GM21786 (cell line): Measurements from ENCODE around the gene MAG.

Experiments used
- ATAC-seq: cut with Tn5 transposase; IDR thresholded peaks from one replicate; pipeline ENCODE4 v1.9.1; 2021; ENCODE audit not compliant: unreplicated experiment

Gene MAG

DNA sequence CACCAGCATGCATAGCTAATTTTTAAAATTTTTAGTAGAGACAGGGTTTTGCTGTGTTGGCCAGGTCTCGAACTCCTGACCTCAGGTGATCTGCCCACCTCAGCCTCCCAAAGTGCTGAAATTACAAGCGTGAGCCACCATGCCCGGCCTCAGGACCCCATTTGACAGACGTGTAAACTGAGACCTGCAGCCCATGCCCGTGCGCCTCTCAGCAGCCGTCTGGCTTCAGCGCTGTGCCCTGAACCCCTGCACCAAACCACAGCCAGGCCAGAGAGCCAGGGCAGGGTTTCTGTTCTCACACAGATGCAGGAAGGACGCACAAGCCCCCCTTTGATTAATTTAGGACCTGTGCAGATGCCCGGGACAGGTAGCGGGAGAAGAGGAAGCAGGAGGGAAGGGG, 48.5 kb downstream of the MAG start:
- ATAC-seq, result no peak

DNA sequence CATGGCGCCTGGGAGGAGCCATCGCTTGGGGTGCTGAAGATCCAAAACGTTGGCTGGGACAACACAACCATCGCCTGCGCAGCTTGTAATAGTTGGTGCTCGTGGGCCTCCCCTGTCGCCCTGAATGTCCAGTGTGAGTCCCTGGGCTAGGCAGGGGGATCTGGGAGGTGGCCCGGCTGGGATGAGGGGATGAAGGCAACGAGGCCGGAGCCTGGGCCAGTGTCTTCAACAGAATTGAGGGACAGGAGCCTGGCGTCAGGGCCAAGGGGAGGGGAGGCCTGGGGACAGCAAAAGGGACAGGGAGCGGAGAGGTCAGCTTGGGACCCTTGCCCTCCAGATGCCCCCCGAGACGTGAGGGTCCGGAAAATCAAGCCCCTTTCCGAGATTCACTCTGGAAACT, 49.0 kb downstream of the MAG start:
- no peak for ATAC-seq

DNA sequence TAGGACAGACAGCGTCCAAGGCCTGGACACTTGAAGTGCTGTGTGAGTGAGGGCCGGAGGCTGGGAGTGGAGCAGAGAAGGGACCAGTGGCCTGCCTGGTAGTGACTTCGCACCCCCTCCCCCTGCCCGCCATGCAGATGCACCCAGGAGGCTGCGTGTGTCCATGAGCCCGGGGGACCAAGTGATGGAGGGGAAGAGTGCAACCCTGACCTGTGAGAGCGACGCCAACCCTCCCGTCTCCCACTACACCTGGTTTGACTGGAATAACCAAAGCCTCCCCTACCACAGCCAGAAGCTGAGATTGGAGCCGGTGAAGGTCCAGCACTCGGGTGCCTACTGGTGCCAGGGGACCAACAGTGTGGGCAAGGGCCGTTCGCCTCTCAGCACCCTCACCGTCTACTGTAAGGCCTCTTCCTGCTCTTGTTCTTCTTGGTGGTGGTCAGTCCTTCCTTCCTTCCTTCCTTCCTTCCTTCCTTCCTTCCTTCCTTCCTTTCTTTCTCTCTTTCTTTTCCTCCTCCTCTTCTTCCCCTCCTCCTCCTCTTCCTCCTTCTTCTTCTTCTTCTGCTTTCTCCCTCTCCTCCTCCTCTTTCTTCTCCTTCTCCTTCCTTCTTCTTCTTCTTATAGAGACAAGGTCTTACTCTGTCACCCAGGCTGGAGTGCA, 49.7 kb downstream of the MAG start:
- no peak for ATAC-seq

DNA sequence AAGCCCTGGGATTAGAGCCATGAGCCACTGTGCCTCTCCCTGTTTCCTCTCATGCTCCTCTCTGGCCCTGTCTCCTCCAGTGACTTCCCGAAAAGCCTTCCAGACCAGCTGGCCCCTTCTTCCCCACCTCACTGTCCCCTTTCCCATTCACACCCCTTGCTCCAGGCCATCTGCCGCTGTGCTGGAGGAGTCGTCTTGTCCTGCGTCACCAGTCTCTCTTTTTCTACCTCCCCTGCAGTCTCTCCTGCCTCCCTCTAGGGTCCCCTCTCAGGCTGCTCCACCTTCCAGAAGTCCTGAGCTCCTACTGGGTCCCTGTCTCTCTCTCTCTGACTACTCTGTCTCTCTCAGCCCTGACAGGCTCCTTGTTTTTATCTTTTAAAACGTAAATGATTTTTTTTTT, 50.5 kb downstream of the MAG start:
- no peak for ATAC-seq

DNA sequence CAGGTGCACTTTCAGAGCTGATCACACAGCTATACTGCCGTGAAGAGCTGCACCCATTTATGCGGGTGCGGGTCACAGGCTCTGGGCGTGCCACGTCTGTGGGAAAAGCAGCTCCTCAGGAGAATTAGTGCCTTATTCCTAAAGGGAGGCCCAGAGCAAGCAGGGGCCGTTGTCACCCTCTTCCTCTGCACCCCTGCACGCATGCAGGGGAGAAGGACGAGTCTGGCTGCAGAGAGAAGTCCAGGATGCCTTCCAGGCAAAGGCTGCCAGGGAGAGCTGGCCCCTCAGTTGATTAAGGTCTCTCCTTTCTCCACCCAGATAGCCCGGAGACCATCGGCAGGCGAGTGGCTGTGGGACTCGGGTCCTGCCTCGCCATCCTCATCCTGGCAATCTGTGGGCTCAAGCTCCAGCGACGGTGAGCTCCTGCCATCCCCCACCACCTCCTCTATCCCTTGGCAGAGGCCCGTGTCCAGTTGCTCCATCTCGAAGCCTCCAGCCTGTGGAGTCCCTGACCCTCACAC, 52.6 kb downstream of the MAG start:
- no peak for ATAC-seq

DNA sequence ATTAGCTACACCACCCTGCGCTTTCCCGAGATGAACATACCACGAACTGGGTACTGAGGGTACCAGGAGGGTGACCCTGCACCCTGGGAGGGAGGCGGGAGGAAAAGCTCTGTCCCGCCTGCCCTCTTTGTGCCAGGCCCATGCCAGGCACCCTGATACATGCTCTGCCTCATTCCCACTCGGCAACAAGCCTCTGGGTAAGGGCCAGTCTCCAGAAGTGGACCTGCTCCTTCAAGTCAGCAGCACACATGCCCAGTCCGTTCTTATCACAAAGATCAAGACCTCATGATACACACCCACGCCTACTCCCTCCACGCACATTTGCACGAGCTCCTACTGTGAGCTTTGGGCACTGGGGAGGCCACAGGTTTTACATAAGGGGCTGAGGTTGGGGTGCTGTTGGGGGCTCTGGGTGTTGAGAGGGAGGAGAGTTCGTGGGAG, 53.7 kb downstream of the MAG start:
- ATAC-seq, result no peak

DNA sequence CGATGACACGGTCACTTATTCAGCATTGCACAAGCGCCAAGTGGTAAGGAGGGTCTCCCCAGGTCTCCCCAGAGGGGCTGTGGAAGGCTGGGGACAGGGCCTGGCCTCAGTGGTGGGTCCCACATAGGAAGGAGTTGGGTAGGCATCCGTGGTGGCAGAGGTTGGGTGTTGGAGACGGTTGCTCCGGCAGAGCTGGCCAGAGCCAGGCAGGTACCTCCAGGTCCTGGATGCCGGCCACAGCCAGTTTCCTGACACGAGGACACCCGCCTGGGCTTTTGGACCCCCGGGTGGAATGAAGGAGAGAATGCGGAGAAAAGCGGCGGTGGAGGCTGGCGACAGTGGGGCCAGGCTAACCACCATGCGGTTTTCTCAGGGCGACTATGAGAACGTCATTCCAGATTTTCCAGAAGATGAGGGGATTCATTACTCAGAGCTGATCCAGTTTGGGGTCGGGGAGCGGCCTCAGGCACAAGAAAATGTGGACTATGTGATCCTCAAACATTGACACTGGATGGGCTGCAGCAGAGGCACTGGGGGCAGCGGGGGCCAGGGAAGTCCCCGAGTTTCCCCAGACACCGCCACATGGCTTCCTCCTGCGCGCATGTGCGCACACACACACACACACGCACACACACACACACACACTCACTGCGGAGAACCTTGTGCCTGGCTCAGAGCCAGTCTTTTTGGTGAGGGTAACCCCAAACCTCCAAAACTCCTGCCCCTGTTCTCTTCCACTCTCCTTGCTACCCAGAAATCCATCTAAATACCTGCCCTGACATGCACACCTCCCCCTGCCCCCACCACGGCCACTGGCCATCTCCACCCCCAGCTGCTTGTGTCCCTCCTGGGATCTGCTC, 54.5 kb downstream of the MAG start:
- no peak for ATAC-seq

DNA sequence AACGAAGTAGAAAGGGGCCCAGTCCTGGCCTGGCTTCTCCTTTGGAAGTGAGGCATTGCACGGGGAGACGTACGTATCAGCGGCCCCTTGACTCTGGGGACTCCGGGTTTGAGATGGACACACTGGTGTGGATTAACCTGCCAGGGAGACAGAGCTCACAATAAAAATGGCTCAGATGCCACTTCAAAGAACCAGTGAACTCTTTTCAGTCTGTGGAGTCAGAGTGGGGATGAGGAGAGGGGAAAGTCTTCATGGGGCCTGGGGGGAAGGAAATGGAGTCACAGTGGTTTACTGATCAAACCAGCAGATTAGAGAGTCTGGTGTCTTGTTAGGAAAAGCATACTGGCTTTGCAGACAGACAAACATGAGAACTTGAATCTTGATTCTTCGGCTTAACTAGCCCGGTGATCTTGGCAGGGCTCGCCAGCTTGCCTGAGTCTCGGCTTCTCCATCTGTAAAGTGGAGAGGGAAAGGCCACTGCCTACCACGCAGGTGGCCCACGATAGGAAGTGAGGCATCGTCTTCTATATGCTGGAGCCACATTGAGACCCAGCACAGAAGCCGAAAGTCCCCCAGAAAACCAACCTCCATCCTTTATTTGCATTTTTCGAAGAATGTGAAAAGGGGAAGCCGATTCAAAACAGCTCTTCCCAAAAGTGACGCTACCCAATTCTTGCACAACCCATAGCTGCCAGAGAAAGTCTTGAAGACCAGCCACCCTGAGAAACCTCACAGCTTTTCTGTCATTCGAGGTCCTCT, 55.4 kb downstream of the MAG start, which contains the start of gene FFAR1:
Gene FFAR1, plus strand, starts transcription at position 732 of the 759 bp plus-strand sequence. CDS start 3,650 bp downstream, outside the sequence.
- peak; percentile 57 for ATAC-seq

DNA sequence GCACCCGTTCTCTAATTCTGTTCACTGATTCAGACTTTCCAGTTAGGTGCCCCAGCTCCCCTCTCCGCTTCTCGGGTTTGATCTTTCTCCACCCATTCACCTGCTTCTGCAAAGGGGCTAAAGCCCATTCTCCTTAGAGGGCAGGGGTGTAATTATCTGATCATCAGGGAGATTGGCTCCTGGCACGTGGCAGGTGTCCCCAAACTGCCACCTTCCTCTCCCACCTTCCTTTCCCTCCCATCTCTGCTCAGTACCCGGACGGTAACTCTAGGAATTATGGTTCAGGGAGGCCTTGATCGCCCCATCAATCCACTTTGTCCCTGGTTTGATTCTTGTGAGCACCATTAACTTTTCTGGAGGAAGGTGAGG, 56.0 kb downstream of the MAG start:
- no peak for ATAC-seq

DNA sequence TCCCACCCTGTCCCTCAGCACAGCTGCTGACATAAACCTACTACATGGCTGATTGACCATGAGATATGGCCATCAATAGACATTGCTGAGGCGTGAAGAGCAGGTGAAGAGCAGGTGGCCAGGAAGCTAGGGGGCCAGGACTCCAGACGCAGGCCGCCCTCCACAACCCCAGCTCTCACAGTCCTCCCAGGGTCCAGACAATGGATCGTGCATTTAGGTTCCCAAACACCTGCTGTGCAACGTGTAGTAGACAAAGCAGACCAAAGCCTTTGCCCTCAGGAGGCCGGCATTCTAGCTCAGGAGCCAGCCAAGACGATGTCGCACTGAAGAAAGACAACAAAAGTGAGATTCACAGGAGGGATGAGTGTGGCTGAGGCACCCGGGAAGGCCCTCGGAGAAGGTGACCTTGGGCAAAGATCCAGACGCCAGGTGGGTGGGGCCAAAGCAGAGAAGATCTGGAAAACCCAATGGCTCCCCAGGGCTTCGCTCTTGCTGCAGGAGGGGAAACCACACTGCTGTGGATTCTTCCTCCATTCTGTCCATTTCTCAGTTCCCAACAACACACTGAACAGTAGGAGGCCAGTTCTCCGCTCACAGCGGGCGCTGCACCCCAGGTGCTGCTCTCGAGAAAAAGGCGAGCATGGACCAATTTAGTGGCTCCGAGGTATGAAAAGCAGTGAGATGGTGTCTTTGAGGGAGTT, 57.1 kb downstream of the MAG start:
- no peak for ATAC-seq

DNA sequence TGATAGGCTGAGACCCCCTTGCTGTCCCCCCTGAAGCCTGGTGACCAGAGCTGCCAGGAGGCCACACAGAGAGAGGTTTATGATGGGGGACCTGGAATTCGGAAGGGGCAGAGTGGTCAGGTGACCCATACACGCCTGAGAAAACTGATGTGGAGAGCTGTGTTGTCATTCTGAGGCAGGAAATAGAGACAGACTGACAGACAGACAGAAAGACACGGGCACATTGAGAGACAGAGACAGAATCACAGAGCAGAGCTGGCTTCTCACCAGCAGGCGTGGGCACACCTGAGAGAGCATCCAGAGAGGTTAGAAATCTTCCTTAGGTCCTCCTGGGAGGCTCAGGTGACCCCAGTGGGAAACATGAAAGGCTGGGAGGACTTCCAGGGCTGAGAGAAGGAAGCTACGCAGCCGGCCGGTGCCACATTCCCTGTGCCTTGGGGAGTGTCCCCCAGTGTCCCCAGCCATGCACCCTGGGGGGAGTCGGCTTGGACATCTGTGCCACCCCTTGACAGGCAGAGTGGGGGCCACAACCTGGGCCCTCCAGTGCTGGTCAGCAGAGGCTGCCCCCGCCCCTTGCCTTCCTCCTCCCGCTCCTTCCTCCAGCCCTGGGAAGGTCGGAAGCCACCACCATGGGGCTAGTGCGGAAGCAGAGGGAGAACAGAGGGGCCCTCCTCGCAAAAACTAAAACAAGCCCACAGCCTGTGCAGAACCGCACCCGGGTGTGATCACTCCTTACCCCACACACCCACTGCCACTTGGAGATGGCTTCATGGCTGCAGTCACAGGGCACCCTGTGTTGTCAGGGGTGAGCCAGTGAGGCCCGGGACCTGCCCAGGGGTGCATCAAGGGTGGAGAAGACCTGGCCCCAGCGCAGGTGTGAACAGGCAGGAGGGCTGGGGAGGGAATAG, 57.9 kb downstream of the MAG start:
- no peak for ATAC-seq

DNA sequence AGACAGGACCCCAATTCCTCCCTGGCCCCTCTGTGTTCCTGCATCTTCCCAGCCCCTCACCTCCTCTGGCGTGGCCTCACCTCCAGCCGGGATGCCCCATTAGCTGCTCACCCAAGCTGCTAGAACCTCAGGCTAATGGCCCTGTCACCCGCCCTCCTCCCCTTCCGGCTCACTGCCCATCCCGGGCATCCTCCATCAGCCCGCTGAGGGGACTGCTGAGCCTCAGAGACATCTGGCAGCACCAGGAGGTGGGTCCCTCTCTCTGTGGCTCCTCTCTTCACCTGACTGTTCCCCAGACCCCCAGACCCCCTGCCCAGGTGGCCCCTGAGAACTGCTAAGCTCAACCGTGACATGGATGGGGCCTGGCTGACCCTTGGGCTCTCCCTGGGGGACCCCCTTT, 58.6 kb downstream of the MAG start:
- no peak for ATAC-seq

DNA sequence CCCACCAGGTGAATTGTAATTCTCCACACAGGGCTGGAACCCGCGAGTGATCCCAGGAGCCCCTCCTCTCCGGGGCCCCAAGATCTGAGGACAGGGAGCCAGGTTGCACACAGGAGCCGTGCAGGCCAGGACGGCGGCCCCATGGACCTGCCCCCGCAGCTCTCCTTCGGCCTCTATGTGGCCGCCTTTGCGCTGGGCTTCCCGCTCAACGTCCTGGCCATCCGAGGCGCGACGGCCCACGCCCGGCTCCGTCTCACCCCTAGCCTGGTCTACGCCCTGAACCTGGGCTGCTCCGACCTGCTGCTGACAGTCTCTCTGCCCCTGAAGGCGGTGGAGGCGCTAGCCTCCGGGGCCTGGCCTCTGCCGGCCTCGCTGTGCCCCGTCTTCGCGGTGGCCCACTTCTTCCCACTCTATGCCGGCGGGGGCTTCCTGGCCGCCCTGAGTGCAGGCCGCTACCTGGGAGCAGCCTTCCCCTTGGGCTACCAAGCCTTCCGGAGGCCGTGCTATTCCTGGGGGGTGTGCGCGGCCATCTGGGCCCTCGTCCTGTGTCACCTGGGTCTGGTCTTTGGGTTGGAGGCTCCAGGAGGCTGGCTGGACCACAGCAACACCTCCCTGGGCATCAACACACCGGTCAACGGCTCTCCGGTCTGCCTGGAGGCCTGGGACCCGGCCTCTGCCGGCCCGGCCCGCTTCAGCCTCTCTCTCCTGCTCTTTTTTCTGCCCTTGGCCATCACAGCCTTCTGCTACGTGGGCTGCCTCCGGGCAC, 59.6 kb downstream of the MAG start:
- ATAC-seq, result no peak

DNA sequence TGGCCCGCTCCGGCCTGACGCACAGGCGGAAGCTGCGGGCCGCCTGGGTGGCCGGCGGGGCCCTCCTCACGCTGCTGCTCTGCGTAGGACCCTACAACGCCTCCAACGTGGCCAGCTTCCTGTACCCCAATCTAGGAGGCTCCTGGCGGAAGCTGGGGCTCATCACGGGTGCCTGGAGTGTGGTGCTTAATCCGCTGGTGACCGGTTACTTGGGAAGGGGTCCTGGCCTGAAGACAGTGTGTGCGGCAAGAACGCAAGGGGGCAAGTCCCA, 60.2 kb downstream of the MAG start:
- ATAC-seq, result no peak

DNA sequence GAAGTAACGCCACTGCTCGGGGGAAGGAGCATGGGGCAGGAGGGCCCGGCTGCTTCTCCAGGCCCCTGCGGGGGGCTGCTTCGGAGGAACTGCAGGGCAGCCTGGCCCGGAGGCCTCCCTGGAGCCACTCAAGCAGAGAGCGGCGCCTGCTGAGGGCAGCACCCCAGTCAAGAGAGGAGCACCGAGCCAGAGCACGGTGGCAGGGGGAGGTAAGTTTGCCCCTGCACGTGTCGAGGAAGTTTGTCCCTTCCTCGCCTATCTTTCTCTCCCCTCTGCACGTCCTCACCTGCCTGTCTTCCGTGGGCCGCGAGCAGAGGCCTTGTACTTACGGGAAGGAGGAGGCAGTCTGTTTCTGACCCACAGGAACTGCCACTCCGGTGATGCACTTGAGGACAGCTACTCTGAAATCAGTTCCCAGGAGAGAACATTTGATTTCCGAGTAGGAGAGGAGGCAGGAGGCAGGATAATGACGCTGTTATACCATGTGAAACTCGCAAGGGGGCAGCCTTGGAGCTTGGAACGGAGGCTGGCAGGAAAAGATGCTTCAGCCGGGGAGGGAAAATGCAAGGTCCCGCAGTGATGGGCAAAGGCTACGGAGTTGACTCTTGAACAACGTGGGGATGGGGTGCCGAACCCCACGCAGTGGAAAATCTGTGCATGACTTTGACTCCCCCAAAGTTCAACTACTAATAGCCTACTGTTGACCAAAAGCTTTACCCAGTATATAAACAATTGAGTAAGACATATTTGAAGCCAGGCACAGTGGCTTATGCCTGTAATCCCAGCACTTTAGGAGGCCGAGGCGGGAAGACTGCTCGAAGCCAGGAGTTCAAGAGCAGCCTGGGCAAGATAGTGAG, 60.7 kb downstream of the MAG start:
- ATAC-seq, result no peak

DNA sequence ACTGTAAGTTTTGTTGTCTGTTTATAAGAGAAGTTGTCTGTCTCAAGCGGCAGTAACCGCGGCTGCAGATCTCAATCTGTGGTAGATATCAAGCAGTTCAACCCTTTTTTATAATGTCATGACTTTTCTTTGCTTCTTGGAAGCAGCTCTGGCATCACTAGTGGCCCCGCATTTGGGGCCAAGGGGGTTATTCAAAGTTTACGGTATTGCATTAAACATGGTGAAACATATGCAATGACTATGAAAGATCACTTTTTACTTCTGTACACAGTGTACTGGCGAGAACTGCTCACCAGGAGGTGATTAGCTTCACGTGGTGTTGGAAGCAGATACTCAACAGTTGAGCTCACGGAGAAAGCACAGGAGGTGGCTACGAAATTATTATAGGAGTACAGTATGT, 61.7 kb downstream of the MAG start:
- no peak for ATAC-seq

DNA sequence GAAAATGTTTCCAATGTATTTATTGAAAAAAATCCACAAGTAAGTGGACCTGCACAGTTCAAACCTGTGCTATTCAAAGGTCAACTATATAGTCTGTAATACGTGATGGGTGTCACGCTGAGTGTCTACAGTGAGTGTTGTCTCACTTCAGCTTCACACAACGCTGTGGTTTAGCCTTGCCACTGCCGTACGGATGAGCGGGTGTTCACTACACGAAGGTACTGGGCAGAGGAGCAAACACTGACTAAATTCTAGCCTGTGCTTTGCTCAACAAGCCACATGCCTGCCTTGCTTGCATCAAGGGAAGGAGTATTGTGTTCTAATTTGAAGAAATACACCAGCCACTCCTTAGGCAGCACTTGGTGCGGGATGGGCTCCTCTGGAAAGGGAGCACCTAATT, 62.9 kb downstream of the MAG start:
- ATAC-seq, result no peak

DNA sequence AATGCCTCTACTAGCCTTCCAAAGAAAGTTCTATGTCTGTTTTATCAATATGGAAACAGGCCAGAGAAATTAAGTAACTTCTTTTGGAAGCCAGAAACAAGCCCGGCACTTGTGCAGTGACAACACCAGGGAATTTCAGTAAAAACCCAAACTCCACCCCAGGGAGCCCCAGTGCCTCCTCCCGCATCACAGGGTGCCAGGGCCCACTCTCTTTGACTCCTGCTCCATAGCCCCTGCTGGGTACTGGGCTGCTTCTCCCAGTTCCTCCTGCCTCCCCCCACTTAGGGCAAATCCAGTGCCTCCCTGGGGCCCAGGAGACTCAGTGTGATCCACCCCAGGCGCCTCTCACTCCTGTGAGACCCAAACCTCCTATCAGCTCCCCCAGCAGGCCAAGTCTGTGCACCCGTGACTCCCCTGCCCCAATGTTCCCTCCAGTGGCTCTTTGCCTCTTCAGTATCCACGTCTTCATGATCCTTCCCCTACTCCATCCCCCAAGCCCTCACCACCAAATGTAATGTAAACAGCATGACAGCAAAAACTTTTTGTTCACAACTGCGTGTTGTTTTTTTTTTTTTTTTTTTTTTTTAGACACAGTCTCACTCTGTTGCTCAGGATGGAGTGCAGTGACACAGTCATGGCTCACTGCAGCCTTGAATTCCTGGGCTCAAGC, 64.0 kb downstream of the MAG start:
- ATAC-seq, result no peak
